Chondrocyte (in vitro differentiated cells): ENCODE measurements around the gene DMD. TPM values are rescaled to one million over a fixed set of nuclear protein-coding genes. Genes with fewer than 3 reads are reported as not detected.
A peak's percentile ranks its signal among the peaks of the same experiment; 100 is the strongest.

Experiments used
- DNase-seq: peaks from one replicate; pipeline ENCODE4 v3.0.0; 2021; ENCODE audit warnings: mixed read lengths, low spot score
- H3K27ac Mint-ChIP-seq: one replicate; pipeline ENCODE4 v1.8.0; 2021; ENCODE audit warnings: mild to moderate bottlenecking, moderate library complexity, mixed read lengths; ENCODE audit not compliant: unreplicated experiment
- H3K27me3 Mint-ChIP-seq: 2 replicates; pipeline ENCODE4 v1.8.0; 2021; ENCODE audit warnings: low read depth, mixed read lengths
- H3K36me3 Mint-ChIP-seq: 2 replicates; pipeline ENCODE4 v1.8.0; 2021; ENCODE audit warnings: low read depth, mixed read lengths
- H3K4me1 Mint-ChIP-seq: 2 replicates; pipeline ENCODE4 v1.8.0; 2021; ENCODE audit warnings: low read depth, mild to moderate bottlenecking, mixed read lengths
- H3K4me3 Mint-ChIP-seq: one replicate; pipeline ENCODE4 v1.8.0; 2021; ENCODE audit warnings: mild to moderate bottlenecking, moderate library complexity, mixed read lengths; ENCODE audit not compliant: unreplicated experiment
- H3K9me3 Mint-ChIP-seq: 2 replicates; pipeline ENCODE4 v1.8.0; 2021; ENCODE audit warnings: low read depth, mixed read lengths
- CTCF ChIP-seq: fragments of 200-600 bp; sonication (generic); IDR thresholded peaks from 2 replicates; pipeline ENCODE4 v1.5.0; 2021; ENCODE audit warnings: antibody characterized with exemption, mild to moderate bottlenecking, moderate library complexity
- total RNA-seq: library from RNA; stranded (reverse); gene quantifications from 3 replicates; pipeline ENCODE4 v1.2.1, GENCODE V29; 2021

The DMD gene
- total RNA-seq, 1 donor from 2014 or later = 201 TPM

- Mint-ChIP-seq H3K27ac (peak overlapping the region; percentile 56), H3K9me3 (peaks cover 10% of the 10 kb centered on the region), H3K4me3 (no peak overlapping the region), H3K36me3 (peaks cover 2% of the 10 kb centered on the region), H3K27me3 (no peaks in the 10 kb centered on the region), H3K4me1 (peaks cover 38% of the 10 kb centered on the region)
- no peak for TF ChIP-seq CTCF
- no peak for DNase-seq
Observed at GRCh38 chrX:31523884-31524536, 1687.3 kb downstream of the DMD start.

GRCh38 chrX:31522760-31523159 is 1688.6 kb downstream of the DMD start:
- no peak overlapping the region for H3K4me3 Mint-ChIP-seq
- no peak for TF ChIP-seq CTCF
- no peak overlapping the region for H3K27ac Mint-ChIP-seq
- peaks cover 10% of the 10 kb centered on the region for H3K9me3 Mint-ChIP-seq
- H3K36me3 Mint-ChIP-seq = peaks cover 2% of the 10 kb centered on the region
- H3K4me1 Mint-ChIP-seq = peaks cover 36% of the 10 kb centered on the region
- DNase-seq = no peak
- H3K27me3 Mint-ChIP-seq = no peaks in the 10 kb centered on the region

GRCh38 chrX:31521941-31522340 is 1689.4 kb downstream of the DMD start:
- no peak overlapping the region for H3K4me3 Mint-ChIP-seq
- peaks cover 2% of the 10 kb centered on the region for H3K36me3 Mint-ChIP-seq
- no peak for DNase-seq
- no peak for TF ChIP-seq CTCF
- peaks cover 30% of the 10 kb centered on the region for H3K4me1 Mint-ChIP-seq
- peaks cover 10% of the 10 kb centered on the region for H3K9me3 Mint-ChIP-seq
- H3K27me3 Mint-ChIP-seq = no peaks in the 10 kb centered on the region
- H3K27ac Mint-ChIP-seq = peak overlapping the region; percentile 57

- H3K27ac Mint-ChIP-seq = no peak overlapping the region
- no peaks in the 10 kb centered on the region for H3K27me3 Mint-ChIP-seq
Observed at GRCh38 chrX:31516527-31516926, 1694.8 kb downstream of the DMD start.

GRCh38 chrX:31508338-31508737 is 1703.0 kb downstream of the DMD start:
- Mint-ChIP-seq H3K27ac (peak overlapping the region; percentile 87), H3K36me3 (peaks cover 1% of the 10 kb centered on the region), H3K4me1 (peaks cover 30% of the 10 kb centered on the region), H3K27me3 (no peaks in the 10 kb centered on the region), H3K4me3 (peak overlapping the region; percentile 44), H3K9me3 (peaks cover 2% of the 10 kb centered on the region)
- DNase-seq = no peak
- no peak for TF ChIP-seq CTCF

More at GRCh38 chrX:31516527-31516926, 1694.8 kb downstream of the DMD start:
- H3K36me3 Mint-ChIP-seq = peaks cover 2% of the 10 kb centered on the region
- H3K4me3 Mint-ChIP-seq = no peak overlapping the region
- peaks cover 4% of the 10 kb centered on the region for H3K4me1 Mint-ChIP-seq
- TF ChIP-seq CTCF = no peak
- H3K9me3 Mint-ChIP-seq = peaks cover 6% of the 10 kb centered on the region
- no peak for DNase-seq
